ENCODE results near the gene ZNF665. TPM values are rescaled to one million over a fixed set of nuclear protein-coding genes. Genes with fewer than 3 reads are reported as not detected.

ZNF665 gene
- total and polyA plus RNA-seq, 2 donors (not counting 3 experiments of a cell fraction or from before 2014, with no cell fraction given) = 1.3 to 2.1 TPM

- Histone ChIP-seq H3K79me2 (ENCODE audit: control insufficient read depth, insufficient read depth, low read length) (no peaks in the 10 kb centered on the region), H3K27me3 (ENCODE audit: control insufficient read depth in 2 of 2, insufficient read depth in 2 of 2, low read length in 2 of 2) (no peaks in the 10 kb centered on the region), H3K4me3 (replicated peaks in 1 of 3; ENCODE audit: insufficient read depth in 1 of 3, low read depth in 1 of 3, low read length in 3 of 3) (no peak overlapping the region), H3K9me3 (replicated peaks; ENCODE audit: control insufficient read depth, insufficient read depth, low read length) (peaks cover 13% of the 10 kb centered on the region), H2AFZ (ENCODE audit: low read depth, low read length) (no peak overlapping the region), H3K36me3 (ENCODE audit: control insufficient read depth in 2 of 2, extremely low read depth in 1 of 2, insufficient read depth in 2 of 2, low read length in 2 of 2) (no peaks in the 10 kb centered on the region), H3K4me2 (ENCODE audit: insufficient read depth, low read length) (no peak overlapping the region), H4K20me1 (replicated peaks; ENCODE audit: control insufficient read depth, extremely low read depth, insufficient read depth, low read length) (no peaks in the 10 kb centered on the region), H3K27ac (ENCODE audit: insufficient read depth, low read depth, low read length) (no peak overlapping the region), H3K9ac (replicated peaks; ENCODE audit: extremely low read depth, insufficient read depth, low read length) (no peak overlapping the region), H3K9me1 (replicated peaks; ENCODE audit: control insufficient read depth, extremely low read depth, insufficient read depth, low read length) (no peaks in the 10 kb centered on the region), H3K4me1 (ENCODE audit: control insufficient read depth, extremely low read depth, insufficient read depth, low read length) (peaks cover 8% of the 10 kb centered on the region)
- no peak for FAIRE-seq
- dilution Hi-C loops (cut with MboI; ENCODE audit: extremely low pct_ligation_motif_present, low sequenced_read_pairs) = no loop called here
- intact Hi-C loops (cut with micrococcal nuclease) = no loop called here
- ChIA-PET CTCF (no interaction called here), POLR2A (no interaction called here)
- no TSS peak for BruUV-seq (replicated peaks)
- DNase-seq (ENCODE audit: low read depth, low spot score) = no peak
- TF ChIP-seq MAX (IDR thresholded peaks at IDR 0.05; ENCODE audit: insufficient read depth, insufficient read length) (no peak), MYC (IDR thresholded peaks at IDR 0.05; ENCODE audit: low read depth, low read length) (no peak), GATA2 (IDR thresholded peaks at IDR 0.05; ENCODE audit: insufficient read depth, insufficient read length, low read depth, low read length) (no peak), POLR2AphosphoS5 (IDR thresholded peaks at IDR 0.05; ENCODE audit: insufficient read depth, low read depth, low read length) (no peak), EZH2 (IDR thresholded peaks at IDR 0.05; ENCODE audit: borderline replicate concordance, low read depth, low read length, severe bottlenecking) (no peak), POLR2A (IDR thresholded peaks at IDR 0.05; ENCODE audit: low read depth, low read length) (no peak), JUN (IDR thresholded peaks at IDR 0.05; ENCODE audit: borderline replicate concordance, insufficient read depth, insufficient read length, low read depth) (no peak), FOS (IDR thresholded peaks at IDR 0.05; ENCODE audit: borderline replicate concordance, insufficient read depth, low read length) (no peak)
- TF ChIP-seq, protein P1, sequence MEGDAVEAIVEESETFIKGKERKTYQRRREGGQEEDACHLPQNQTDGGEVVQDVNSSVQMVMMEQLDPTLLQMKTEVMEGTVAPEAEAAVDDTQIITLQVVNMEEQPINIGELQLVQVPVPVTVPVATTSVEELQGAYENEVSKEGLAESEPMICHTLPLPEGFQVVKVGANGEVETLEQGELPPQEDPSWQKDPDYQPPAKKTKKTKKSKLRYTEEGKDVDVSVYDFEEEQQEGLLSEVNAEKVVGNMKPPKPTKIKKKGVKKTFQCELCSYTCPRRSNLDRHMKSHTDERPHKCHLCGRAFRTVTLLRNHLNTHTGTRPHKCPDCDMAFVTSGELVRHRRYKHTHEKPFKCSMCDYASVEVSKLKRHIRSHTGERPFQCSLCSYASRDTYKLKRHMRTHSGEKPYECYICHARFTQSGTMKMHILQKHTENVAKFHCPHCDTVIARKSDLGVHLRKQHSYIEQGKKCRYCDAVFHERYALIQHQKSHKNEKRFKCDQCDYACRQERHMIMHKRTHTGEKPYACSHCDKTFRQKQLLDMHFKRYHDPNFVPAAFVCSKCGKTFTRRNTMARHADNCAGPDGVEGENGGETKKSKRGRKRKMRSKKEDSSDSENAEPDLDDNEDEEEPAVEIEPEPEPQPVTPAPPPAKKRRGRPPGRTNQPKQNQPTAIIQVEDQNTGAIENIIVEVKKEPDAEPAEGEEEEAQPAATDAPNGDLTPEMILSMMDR (IDR thresholded peaks at IDR 0.05; ENCODE audit: extremely low read depth in 1 of 2, insufficient read depth in 1 of 2, low read depth in 1 of 2, low read length in 2 of 2) = no peak
Measured at GRCh38 chr19:53160350-53160749, 32.8 kb downstream of the ZNF665 start.

Measured in endothelial cell of umbilical vein (primary cell).